HG03378 (cell line): ENCODE results near the gene ALDH1A1.

ENCODE experiments used
- ATAC-seq: cut with Tn5 transposase; IDR thresholded peaks from one replicate; pipeline ENCODE4 v1.9.1; 2021; ENCODE audit warnings: mild to moderate bottlenecking, moderate library complexity; ENCODE audit not compliant: unreplicated experiment

ALDH1A1 gene

GRCh38 chr9:72921888-72922654 lies 30.8 kb downstream of the ALDH1A1 start:
- no peak for ATAC-seq

- no peak for ATAC-seq
These were observed 33.5 kb downstream of the ALDH1A1 start for GRCh38 chr9:72919246-72919945.

- no peak for ATAC-seq
These were observed 34.9 kb downstream of the ALDH1A1 start for GRCh38 chr9:72917892-72918509.

- no peak for ATAC-seq
These were observed 37.2 kb downstream of the ALDH1A1 start for GRCh38 chr9:72915659-72916058.

GRCh38 chr9:72914750-72915149 lies 38.1 kb downstream of the ALDH1A1 start:
- ATAC-seq, result no peak

- ATAC-seq, result no peak
These were observed 39.4 kb downstream of the ALDH1A1 start for GRCh38 chr9:72913382-72914009.

GRCh38 chr9:72912476-72913381 lies 40.1 kb downstream of the ALDH1A1 start:
- no peak for ATAC-seq

GRCh38 chr9:72911816-72912215 lies 41.0 kb downstream of the ALDH1A1 start:
- no peak for ATAC-seq

GRCh38 chr9:72911247-72911775 lies 41.5 kb downstream of the ALDH1A1 start:
- no peak for ATAC-seq

GRCh38 chr9:72909428-72909827 lies 43.4 kb downstream of the ALDH1A1 start:
- no peak for ATAC-seq

GRCh38 chr9:72907421-72907820 lies 45.4 kb downstream of the ALDH1A1 start:
- no peak for ATAC-seq

GRCh38 chr9:72906810-72907209 lies 46.0 kb downstream of the ALDH1A1 start:
- ATAC-seq, result no peak

GRCh38 chr9:72905514-72906480 lies 47.1 kb downstream of the ALDH1A1 start:
- ATAC-seq, result no peak

GRCh38 chr9:72904267-72905093 lies 48.4 kb downstream of the ALDH1A1 start:
- no peak for ATAC-seq

- ATAC-seq, result no peak
These were observed 49.8 kb downstream of the ALDH1A1 start for GRCh38 chr9:72903103-72903502.

GRCh38 chr9:72902268-72902667 lies 50.6 kb downstream of the ALDH1A1 start:
- no peak for ATAC-seq

GRCh38 chr9:72899734-72900477 lies 52.9 kb downstream of the ALDH1A1 start:
- no peak for ATAC-seq
